Fibroblast of pulmonary artery (primary cell): ENCODE data around the gene CFAP20.
A peak's percentile ranks its signal among the peaks of the same experiment; 100 is the strongest.

ENCODE experiments used
- DNase-seq: peaks from one replicate; pipeline ENCODE4 v3.0.0-alpha.2; 2010; ENCODE audit warnings: low read depth
- H3K4me3 ChIP-seq: replicated peaks from 2 replicates; pipeline ENCODE4 v1.5.1; 2011; ENCODE audit warnings: low read depth, mild to moderate bottlenecking, control low read depth, low read length, moderate library complexity
- CTCF ChIP-seq: IDR thresholded peaks from 2 replicates; pipeline ENCODE4 v1.5.1; 2011; ENCODE audit warnings: mild to moderate bottlenecking, control low read depth, low read length, inconsistent platforms; ENCODE audit errors: missing control alignments

The CFAP20 gene

GRCh38 chr16:58129097-58129936 is at the start of gene CFAP20:
Gene CFAP20, minus strand, starts transcription at chr16:58129381. Its CDS starts 266 bp downstream, at chr16:58129115.
- peak; percentile 100 for DNase-seq
- peak within 1 kb of the TSS; percentile 91 for H3K4me3 ChIP-seq
- TF ChIP-seq CTCF = no peak

GRCh38 chr16:58177353-58177710 is 48.2 kb upstream of the CFAP20 start:
- no peak for TF ChIP-seq CTCF
- no peak overlapping the region for H3K4me3 ChIP-seq
- no peak for DNase-seq

GRCh38 chr16:58176608-58177352 is 47.6 kb upstream of the CFAP20 start:
- DNase-seq = no peak

GRCh38 chr16:58170223-58170622 is 41.0 kb upstream of the CFAP20 start:
- TF ChIP-seq CTCF = no peak
- no peak overlapping the region for H3K4me3 ChIP-seq
- DNase-seq = no peak

More at GRCh38 chr16:58176608-58177352, 47.6 kb upstream of the CFAP20 start:
- H3K4me3 ChIP-seq = no peak overlapping the region
- no peak for TF ChIP-seq CTCF

- no peak for DNase-seq
- TF ChIP-seq CTCF = no peak
- H3K4me3 ChIP-seq = no peak overlapping the region
These were observed 31.7 kb upstream of the CFAP20 start for GRCh38 chr16:58160855-58161254.

GRCh38 chr16:58158725-58159124 is 29.5 kb upstream of the CFAP20 start:
- no peak for DNase-seq
- no peak for TF ChIP-seq CTCF
- H3K4me3 ChIP-seq = no peak overlapping the region
